H1 (cell line): ENCODE measurements around the gene IL36RN. TPM values are rescaled to one million over a fixed set of nuclear protein-coding genes. Genes with fewer than 3 reads are reported as not detected.

ENCODE experiments used
- BACH1 ChIP-seq: IDR thresholded peaks from 2 replicates; pipeline ENCODE4 v1.6.1; 2012; ENCODE audit warnings: low read length, improper control_type of control experiment
- CREB1 ChIP-seq: IDR thresholded peaks from 2 replicates; pipeline ENCODE4 v1.6.1; 2012; ENCODE audit warnings: inconsistent platforms
- KDM5A ChIP-seq: fragments of 200-600 bp; IDR thresholded peaks from 2 replicates; pipeline ENCODE4 v1.7.1; 2012; ENCODE audit warnings: mild to moderate bottlenecking, low read length, inconsistent platforms, mixed read lengths
- PHF8 ChIP-seq: fragments of 200-600 bp; sonication (generic); conservative IDR thresholded peaks from 2 replicates; pipeline ENCODE4 v1.7.1; 2012; ENCODE audit warnings: low read depth, mild to moderate bottlenecking, inconsistent platforms, low read length, moderate library complexity
- SIX5 ChIP-seq: IDR thresholded peaks from 2 replicates; pipeline ENCODE4 v1.6.1; 2011; ENCODE audit warnings: mild to moderate bottlenecking, low read depth, low read length
- SRF ChIP-seq: IDR thresholded peaks from 2 replicates; pipeline ENCODE4 v1.6.1; 2011; ENCODE audit warnings: mild to moderate bottlenecking, low read depth, low read length, moderate library complexity
- polyA plus RNA-seq, 7 experiments: library from polyadenylated mRNA; depleted of rRNA in 3 of 7; stranded (reverse) in 5 of 7; unstranded in 2 of 7; fragments of >200 nt in 5 of 7; fragments of 200-250 nt in 2 of 7; gene quantifications; 1 replicate in 5 of 7; 2 replicates in 1 of 7; 4 replicates in 1 of 7; pipeline versions ENCODE4 v1.2.1 to v1.2.3, GENCODE V29; 2011 to 2013; ENCODE audit warnings: missing spikeins in 2 of 7, mixed read lengths in 2 of 7
- total RNA-seq: library from RNA; stranded (reverse); fragmentation: NEBNext Ultra II Directional; extraction: Animal tissue kit (Norgen Biotek cat#: 25700); gene quantifications from 2 replicates; pipeline ENCODE4 v1.2.1, GENCODE V29; 2021

Gene IL36RN
- total and polyA plus RNA-seq, 2 of the 8 experiments (the other 6 are each of a cell fraction or from before 2014, with no cell fraction given): not detected

GRCh38 chr2:113091231-113091896 is 32.4 kb downstream of the IL36RN start (continued):
- TF ChIP-seq SRF: no peak
- no peak for TF ChIP-seq BACH1
- TF ChIP-seq PHF8: no peak
- TF ChIP-seq KDM5A: no peak
- TF ChIP-seq CREB1: no peak
- no peak for TF ChIP-seq SIX5
- TF ChIP-seq, all 59 proteins: peak for 0
